GM19099 (cell line): ENCODE results near the gene PRSS38.

ENCODE experiments used
- POLR2A ChIP-seq: IDR thresholded peaks from 3 replicates; pipeline ENCODE4 v1.6.1; 2011; ENCODE audit warnings: low read depth; ENCODE audit not compliant: insufficient read length; ENCODE audit errors: extremely low read depth

PRSS38 gene

DNA sequence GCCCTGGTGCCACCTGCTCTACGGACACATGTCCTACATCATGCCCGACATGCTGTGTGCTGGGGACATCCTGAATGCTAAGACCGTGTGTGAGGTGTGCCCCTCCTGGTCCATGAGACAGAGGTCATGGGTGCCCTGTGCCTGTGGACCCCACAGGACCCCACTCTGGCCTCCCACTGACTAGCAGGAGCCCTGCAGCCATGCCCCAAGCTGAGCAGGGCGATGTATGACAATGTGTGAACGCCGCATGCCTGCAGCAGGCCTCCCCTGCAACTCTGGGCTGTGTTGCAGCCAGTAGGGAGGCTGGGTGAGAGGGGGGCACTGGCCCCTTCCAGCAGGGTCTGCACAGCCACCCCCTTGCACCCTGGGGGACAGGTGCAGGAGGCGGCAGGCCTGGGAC, 30.0 kb downstream of the PRSS38 start:
- TF ChIP-seq POLR2A: no peak

DNA sequence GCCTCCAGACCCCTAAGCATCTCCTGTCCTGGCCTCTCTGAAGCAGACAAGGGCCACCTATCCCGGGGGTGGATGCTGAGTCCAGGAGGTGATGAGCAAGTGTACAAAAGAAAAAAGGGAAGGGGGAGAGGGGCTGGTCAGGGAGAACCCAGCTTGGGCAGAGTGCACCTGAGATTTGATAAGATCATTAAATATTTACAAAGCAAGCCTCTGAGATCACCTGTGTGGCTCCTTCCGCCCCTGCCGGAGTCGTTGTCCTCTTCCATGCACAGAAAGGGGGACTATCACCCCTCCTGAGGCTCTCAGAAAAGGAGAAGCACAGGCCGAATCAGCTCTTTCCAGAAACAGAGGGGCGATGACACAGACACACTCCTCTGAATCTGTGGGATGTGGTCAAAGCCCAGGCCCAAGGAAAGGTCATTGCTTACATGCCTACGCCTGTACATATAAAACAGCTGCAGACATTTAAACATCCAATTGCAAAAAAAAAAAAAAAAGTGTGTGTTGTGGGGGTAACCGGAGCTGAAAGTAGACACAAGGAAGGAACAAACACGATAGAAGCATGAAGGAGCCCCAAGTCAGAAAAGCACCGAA, 30.9 kb downstream of the PRSS38 start:
- TF ChIP-seq POLR2A: no peak

DNA sequence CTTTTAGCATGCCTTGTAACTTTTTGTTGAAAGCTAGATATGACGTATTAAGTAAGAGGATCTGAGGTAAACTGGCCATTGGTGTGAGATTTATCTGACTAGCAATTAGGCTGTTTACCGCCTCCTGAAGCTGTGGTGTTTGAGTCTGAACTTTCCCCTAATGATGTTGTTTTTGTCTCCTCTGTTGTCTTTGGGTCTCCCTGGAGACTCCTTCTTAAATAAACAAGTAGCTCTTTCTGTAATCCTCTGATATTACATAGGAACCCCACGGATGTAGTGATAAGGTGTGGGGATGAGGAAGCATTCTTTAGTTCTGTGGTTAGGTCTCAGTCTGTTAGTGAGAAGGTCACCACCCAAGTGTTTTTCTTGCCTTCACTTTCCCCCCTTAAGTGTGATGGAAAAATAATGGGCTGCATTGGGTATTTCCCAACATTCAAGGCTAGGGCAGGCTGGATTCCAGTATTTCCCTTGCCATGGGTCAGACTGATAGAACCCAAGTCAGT, 33.0 kb downstream of the PRSS38 start:
- TF ChIP-seq POLR2A: no peak

DNA sequence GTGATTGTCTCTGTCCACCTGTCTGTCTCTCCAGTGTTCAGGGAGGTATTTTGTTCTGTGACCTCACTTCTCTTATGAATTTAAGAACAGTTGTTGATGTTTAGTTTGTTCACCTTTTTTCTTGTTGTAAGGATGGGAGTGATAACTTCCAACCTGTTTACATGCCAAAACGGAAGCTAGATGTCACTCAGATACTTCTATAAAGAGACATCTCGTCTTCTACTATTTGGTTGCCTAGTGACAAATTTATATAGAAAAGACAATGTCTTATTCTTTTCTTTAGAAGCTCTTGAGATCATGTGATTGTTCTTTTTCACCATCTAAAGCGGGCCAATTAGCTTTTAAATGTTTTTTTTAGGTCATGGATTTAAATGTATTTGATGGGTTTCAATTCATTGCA, 33.8 kb downstream of the PRSS38 start:
- no peak for TF ChIP-seq POLR2A

DNA sequence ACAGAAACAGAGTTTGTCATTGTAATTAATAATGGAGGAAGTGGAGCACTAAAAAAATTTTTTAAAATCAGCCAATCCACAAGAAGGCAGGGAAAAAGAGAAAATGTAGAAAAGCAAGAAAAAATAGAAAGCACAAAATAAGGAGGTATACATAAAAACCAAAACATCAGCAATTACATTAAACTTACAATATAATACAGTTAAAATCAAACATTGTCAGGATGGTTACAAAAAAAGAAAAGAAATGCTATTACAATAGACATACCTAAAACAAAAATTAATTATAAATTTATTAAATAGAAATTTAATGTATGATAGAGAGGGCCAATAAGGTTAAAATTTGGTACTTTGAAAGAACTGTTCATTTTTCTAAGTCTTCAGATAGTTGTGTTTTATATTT, 38.7 kb downstream of the PRSS38 start:
- no peak for TF ChIP-seq POLR2A

DNA sequence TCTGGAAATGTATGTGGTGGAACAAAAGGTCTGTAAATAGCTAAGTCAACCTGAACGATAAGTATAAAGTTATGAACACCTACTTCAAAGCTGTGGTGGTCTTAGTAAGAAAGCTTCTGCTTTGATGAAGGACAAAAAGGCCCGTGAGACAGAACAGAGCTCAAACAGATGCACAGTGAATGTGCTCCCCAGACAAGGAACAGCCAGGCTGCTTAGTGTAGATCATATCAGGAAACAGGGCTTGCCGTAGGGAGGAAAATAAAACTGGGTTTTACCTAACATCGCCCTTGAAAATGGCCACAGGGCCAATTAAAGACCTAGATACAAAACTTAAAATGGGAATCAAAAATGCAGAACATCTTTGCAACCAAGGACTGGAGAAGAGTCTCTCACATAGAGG, 40.2 kb downstream of the PRSS38 start:
- no peak for TF ChIP-seq POLR2A

DNA sequence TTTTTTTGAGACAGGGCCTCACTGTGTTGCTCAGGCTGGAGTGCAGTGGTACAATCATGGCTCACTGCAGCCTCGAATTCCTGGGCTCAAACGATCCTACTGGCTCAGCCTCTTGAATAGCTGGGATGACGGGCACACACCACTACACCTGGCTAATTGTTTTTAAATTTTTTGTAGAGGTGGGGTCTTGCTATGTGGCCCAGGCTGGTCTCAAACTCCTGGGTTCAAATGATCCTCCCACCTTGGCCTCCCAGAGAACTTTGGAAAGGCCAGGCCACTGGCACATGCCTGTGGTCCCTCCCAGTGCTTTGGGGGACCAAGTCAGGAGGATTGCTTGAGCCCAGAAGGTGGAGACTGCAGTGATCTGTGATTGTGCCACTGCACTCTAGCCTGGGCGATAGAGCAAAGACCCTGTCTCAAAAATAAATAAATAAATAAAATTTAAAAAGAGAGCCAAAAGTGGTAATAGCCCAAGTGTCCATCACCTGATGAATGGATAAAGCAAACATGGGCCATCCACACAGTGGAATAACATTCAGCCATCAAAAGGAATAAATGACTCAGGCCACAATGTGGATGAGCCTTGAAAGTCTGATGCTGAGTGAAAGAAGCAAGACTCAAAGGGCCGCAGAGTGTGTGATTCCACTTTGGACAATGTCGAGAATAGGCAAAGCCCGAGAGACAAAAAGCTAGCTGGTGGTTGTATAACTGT, 40.8 kb downstream of the PRSS38 start:
- TF ChIP-seq POLR2A: no peak

DNA sequence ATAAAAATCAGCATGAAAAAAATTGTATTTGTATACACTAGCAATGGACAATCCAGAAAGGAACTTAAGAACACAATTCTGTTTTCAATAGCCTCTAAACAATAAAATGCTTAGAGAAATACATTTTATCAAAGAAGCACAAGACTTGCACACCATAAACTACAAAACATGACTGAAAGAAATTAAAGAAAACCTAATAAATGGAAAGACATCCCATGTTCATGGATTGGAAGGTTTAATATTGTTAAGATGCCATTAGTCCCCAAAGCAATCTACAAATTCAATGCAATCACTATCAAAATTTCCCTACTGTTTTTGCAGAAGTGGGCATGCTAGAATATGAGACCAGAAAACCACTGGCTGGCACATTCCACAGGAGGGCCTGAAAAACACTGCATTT, 49.4 kb downstream of the PRSS38 start:
- TF ChIP-seq POLR2A: no peak

DNA sequence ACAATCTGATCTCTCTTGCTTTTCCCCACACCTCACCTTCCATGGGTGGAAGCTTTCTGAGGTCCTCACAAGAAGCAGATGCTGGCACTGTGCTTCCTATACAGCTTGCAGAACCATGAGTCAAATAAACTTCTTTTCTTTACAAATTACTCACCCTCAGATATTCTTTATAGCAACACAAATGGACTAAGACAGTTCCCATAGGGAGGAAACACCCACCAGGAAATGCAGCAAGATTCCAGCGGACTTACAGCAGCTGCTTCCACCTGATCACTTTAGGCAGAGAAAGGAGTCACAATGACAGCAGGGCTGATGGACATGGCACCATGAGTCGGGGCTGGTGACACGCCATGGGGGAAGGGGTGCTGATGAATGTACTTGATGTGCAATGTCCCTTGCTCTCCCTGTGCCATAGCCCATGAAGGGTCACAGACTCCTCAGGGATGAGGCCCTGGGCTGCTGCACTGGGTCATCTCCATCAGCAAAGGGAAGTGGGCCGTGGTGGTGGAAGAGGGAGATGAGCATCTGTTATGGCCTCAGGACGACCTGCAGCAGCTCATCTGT, 53.9 kb downstream of the PRSS38 start:
- TF ChIP-seq POLR2A: no peak

DNA sequence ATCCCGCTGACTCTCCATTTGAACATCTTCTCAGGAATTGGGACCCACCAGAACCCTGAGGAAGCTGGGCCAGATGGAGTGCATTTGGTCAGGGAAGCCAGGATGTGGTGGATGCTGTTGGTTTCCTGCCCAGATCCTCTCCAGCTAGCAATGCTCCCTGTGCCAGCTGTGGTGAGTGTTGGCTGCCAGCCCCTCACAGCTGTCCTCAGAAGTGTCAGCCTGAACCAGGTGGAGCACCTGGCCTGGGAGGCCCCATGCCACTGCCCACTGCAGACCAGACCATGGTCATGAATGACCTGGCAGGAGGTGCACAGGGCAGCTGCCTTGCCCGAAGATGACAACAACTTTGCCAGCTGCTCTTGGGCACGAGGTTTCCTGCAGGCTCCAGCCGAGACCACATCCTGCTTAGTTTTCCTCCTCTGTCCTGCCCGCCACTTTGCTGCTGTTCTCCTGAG, 54.4 kb downstream of the PRSS38 start:
- TF ChIP-seq POLR2A: no peak

DNA sequence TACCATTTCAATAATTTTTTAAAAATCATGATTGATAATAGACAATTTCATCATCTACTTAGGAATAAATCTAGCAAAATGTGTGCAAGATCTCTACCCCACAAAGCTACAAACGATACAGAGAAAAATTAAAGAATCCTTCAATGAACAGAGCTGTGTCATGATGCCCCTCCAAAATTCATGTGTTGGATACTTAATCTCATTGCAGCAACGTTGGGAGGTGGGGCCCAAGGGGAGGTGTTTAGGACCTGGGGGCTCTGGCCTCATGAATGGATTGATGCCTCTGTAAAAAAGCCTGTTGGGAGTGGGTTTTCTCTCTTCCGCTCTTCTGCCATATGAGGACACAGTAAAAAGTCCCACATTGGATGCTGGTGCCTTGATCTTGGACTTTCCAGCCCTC, 54.9 kb downstream of the PRSS38 start:
- TF ChIP-seq POLR2A: no peak

DNA sequence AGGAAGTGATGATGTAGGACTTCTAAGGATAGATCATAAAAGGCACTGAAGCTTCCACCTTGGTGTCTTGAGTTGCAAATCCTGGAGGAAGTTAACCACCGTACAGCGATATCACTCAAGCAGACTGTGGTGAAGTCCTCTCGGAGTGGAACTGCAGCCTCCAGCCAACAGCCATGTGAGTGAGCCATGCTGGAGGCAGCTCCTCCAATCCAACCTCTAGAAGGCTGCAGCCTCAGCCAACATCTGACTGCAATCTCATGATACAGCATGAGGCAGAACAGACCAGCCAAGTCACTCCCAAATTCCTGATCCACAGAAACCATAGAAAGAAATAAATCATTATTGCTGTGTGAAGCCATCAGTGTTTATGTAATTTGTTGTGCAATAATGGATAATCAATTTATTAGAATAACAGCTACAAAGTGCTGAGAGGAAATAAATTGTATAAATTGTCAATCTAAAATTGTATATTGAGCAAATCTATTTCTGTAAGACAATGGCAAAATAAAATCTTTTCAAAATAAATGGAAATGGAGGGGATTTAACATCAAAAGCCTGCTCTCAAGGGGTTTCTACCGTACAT, 65.0 kb downstream of the PRSS38 start:
- no peak for TF ChIP-seq POLR2A

DNA sequence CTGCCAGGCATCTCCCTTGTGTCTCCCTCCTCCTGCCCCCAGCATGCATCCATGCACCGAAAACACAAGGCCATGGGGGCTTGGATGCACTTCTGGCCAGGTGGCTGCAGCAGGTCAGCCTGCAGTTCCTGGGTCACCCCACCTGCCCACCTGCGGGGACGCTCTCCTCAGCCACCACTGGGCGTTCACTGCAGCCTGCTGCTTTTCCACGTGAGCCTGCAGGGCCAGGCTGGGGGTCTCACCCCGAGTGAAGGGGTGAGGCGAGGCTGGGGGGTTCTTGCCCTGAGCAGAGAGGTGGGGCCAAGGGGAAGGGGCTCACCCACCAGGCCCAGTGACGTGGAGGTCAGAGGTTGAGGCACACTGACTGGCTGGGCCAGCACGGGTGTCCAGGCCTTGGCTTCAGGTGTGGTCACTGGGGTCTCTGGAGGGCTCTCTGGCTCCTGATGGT, 67.6 kb downstream of the PRSS38 start:
- TF ChIP-seq POLR2A: no peak

DNA sequence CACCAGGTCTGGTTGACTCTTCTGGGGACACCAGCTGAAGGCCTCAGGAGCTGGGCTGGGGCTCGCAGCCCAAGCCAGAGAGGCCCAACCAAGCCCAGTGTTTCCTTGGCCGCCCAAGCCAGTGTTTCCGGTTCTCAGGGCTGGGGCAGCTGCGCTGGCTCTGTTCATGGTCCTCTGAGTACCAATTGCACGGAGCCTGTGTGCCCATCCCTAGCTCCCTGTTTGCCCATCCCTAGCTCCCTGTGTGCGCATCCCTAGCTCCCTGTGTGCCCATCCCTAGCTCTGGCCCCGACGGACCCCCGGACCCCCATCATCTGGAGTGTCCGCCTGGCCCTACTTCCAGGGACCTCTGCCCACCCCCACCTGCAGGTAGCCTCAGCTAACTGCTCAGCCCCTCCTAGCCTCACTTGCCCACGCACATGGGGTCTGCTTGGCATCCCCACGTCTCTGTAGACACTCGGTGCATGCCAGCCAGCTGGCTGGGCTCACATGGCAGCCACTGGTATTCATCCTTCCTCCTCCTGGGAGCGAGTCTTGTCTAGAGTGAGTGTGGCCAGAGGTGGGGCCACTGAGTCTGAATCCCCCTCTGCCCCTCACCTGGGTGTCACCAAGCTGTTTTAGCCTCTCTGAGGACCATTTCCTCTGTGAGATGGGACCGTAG, 68.3 kb downstream of the PRSS38 start:
- no peak for TF ChIP-seq POLR2A
